ENCODE measurements around the gene DDX49.

DNA sequence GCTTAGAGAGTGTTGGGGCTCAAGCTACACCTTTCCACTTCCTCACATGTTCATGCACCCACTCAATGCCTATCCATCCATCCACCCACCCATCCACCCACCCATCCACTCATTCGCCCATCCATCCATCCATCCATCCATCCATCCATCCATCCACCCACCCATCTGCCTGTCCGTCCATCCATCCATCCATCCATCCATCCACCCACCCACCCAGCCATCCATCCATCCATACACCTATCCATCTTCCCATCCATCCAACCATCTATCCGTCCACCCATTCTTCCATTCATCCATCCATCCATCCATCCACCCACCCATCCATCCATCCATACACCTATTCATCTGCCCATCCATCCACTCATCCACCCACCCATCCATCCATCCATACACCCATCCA is 34.6 kb downstream of the DDX49 start:
- no peak for TF ChIP-seq CTCF (IDR thresholded peaks at IDR 0.05)
- TF ChIP-seq POLR2A (IDR thresholded peaks at IDR 0.05): no peak
